Measurements from ENCODE around the gene GRAP2.

The GRAP2 gene

GRCh38 chr22:39925273-39925672, 24.4 kb downstream of the GRAP2 start:
- no peak for DNase-seq (ENCODE audit: low read depth)

- no peak for DNase-seq (ENCODE audit: low read depth)
Observed at GRCh38 chr22:39925909-39926679, 25.2 kb downstream of the GRAP2 start.

GRCh38 chr22:39926753-39927152, 25.9 kb downstream of the GRAP2 start:
- no peak for DNase-seq (ENCODE audit: low read depth)

DNA sequence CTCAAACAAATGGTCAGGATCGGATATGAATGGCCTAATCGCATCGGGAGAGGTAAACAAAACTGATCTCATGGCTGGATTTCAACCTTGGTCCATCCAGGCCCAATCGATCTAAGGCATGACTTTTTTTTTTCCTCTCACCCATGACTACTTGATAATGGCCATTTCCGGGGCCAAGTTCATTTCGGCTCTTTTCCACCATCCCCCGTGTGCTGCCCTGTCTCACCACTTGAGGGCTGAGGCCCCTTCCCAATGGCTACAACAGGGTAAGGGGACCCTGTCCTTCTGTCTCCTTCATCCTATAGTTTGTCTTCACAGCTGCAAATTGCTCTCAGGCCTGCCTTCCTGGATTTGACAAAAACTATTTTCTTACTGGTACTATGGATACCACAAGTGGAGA, 26.7 kb downstream of the GRAP2 start:
- DNase-seq (ENCODE audit: low read depth): no peak

DNA sequence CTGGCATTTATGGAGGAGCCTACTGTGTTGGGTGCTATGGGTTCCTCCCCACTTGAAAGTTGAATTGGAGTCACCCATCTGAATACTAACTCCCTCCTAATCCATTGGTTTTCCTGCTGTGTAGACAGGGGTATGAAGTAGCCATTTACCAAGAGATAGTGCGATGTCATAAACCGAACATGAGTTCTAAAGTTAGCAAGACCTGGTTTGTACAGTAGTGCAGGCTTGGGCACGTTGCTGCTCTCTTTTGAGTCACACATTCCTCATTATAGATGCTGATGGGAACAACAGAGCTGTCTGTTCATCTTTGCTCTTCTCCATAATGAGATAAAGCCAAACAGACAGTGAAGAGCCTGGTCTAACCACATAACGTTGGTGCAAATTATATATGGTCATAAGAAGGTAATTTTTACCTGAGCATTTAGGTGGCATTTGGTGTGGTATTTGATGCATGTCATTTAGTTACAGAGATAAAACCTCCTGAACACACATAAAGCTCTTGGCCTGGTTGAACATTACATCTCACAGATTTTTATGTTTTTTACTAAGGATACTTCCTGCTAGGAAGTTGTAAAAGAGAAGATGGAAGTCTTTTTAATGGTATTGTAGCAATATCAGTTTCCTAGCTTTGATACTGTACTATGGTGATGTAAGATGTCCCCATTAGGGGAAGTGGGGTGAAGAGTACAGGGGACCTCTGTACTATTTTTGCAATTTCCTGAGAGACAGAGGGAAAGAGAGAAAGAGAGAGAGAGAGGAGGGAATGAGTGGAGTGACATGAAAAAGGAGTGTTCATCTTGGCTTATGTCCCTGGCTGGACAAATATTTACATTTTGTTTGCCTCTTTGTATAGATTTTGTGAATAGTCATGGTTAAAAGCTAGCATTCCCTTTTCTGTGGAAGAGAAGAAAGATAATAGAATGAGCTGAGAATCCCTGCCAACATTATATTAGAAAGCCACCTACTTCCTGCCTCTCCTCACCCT, 27.9 kb downstream of the GRAP2 start:
- DNase-seq (ENCODE audit: low read depth): no peak

GRCh38 chr22:39931251-39931650, 30.4 kb downstream of the GRAP2 start:
- no peak for DNase-seq (ENCODE audit: low read depth)

GRCh38 chr22:39932166-39932565, 31.3 kb downstream of the GRAP2 start:
- DNase-seq (ENCODE audit: low read depth): no peak

GRCh38 chr22:39932918-39933649, 32.2 kb downstream of the GRAP2 start:
- DNase-seq (ENCODE audit: low read depth): no peak

- DNase-seq (ENCODE audit: low read depth): no peak
Observed at GRCh38 chr22:39933741-39934140, 32.9 kb downstream of the GRAP2 start.

GRCh38 chr22:39935116-39935515, 34.2 kb downstream of the GRAP2 start:
- no peak for DNase-seq (ENCODE audit: low read depth)

GRCh38 chr22:39935612-39936011, 34.7 kb downstream of the GRAP2 start:
- no peak for DNase-seq (ENCODE audit: low read depth)

- no peak for DNase-seq (ENCODE audit: low read depth)
Observed at GRCh38 chr22:39936523-39937145, 35.8 kb downstream of the GRAP2 start.

- no peak for DNase-seq (ENCODE audit: low read depth)
Observed at GRCh38 chr22:39937906-39938305, 37.0 kb downstream of the GRAP2 start.

DNA sequence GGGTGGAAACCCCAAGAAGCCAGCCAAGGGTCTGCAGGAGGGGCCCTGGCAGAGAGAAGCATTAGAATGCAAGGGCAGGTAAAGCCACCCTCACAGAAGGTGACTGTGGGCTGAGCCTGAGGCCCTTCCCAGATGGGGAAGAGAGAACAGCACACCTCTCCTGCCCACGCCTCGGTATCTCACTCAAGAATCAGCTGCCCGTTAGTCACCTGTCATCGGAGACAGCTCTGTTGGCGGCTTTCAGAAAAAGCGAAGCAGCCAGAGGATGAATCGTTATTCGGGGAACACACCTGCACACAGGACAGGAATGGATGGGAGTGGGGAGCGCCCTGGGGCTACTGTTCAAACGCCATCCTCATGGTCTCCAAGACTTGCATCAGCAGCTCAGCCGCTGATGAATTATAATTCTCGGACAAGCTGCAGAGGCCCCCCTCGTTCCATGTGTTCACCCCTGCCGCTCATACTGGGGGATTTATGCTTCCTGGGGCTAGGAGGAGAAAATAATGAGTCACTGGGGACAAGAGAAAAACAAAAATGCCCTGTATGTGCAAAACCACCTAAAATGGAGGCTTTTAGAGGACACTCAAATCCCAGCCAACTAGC, 37.7 kb downstream of the GRAP2 start:
- DNase-seq (ENCODE audit: low read depth): no peak

DNA sequence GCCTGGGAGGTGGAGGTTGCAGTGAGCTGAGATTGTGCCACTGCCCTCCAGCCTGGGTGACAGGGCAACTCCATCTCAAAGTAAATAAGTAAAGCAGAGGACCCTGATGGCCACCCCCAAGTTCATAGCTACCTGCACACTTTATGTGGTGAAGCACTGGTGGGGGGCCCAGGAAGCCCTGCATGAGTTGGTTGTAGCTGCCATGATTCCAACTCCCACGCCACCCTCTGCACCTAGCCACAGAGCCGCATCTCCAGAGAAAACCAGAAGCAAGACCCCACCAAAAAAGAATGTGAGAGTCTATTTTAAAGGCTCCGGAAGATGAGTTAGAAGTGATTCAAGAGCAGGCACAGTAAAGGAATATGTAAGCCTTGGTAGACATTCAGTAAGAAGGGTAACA, 38.9 kb downstream of the GRAP2 start:
- DNase-seq (ENCODE audit: low read depth): no peak

DNA sequence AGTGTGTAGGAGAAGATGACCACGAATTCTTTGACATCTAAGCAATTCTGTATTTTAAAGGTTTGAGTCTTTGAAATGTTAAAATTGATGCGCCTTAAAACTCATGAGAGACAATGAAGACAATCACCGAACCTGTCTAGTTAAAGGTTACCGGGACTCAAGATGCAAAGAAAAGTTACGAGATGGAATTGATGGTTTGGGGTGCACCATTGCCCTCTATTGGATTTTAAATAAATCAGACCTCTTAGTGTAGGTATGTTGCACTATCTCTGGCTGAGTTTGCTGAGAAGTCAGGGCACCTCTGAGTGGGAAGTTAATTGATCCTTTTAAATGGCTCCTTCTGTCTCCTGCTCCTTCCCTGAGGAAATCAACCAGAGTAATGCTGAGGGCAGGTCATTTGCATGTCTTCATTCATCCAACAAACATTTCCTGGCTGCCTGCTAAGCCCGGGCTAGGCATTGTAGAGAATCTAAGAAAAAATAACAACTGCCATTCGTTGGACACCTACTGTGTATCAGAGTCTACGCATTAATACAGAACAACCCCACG, 39.9 kb downstream of the GRAP2 start:
- no peak for DNase-seq (ENCODE audit: low read depth)

DNA sequence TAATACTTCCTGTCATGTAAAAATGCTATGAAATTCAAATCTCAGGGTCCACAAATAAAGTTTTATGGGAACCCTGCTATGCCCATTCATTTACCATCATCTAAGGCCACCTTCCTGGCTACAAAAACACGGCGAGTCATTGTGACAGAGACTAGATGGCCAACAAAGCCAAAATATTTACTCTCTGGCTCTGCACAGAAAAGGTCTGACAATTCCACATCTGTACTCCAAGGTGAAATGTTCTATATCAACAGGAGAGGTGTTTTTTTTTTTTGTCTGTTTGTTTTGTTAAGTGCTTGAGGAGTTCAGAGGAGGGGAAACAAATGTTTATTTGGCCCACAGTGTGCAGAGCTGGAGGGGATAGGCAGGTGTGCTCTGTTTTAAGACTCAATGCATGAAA, 40.7 kb downstream of the GRAP2 start:
- no peak for DNase-seq (ENCODE audit: low read depth)

DNA sequence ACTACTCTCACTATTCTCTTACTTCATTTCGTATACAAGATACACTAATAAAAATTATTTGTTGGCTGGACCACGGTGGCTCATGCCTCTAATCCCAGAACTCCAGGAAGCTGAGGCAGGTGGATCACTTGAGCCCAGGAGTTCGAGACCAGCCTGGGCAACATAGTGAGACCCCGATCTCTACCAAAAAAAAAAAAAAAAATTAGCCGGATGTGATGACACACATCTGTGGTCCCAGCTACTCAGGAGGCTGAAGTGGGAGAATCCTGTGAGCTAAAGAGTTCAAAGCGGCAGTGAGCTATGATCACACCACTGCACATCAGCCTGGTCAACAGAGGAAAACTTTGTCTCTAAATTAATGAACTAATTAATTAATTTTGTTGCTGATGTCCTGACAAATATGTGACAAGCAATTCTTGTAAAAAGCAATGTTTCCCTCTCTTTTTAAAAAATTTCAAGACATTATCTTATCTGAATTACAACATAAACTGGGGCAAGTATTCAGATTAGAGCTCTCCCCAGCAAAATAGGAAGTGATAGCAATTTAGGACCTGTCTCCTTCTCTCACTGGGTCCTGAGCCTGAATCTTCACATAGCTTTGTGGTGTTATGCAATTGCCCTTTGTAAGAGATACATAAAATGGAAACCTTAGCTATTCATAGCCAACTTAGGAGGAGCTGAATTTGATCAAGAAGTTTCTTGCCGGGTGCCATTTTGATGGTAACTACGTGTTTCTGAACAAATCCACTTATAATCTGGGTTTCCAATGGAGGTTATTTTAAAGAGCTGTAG, 41.8 kb downstream of the GRAP2 start:
- DNase-seq (ENCODE audit: low read depth): no peak

DNA sequence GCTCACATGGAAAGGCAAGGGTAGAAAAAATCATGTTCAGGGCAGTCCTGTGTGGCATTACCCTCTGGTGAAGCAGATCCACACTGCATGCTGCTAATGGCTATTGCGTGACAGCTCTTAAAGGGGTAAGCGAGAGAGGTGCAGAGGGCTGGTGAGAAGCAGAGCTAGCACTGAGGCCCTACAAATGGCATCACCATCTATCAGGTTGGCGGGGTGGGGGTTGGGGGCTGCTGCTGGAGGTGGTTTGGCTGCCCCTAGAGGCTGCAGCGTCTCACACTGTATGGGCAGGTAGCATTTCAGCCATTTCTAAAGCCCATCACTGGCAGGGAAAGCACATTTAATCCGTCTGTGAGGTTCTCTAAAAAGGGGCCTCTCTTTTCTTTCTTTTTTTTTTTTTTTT, 42.5 kb downstream of the GRAP2 start:
- DNase-seq (ENCODE audit: low read depth): no peak
